Non-pigmented ciliary epithelial cell (primary cell): Measurements from ENCODE around the gene SLC37A4.
"Not testable (repeated sequence)": the region's sequence is repeated elsewhere in the genome, so short reads cannot be mapped to it uniquely, and the experiment has no call there.

ENCODE experiments used
- DNase-seq: peaks from one replicate; pipeline ENCODE4 v3.0.0-alpha.2; 2010; ENCODE audit warnings: low read depth

Gene SLC37A4

GRCh38 chr11:119017377-119017776 lies 13.3 kb downstream of the SLC37A4 start:
- not testable (repeated sequence) for DNase-seq

GRCh38 chr11:119016216-119017009 lies 14.3 kb downstream of the SLC37A4 start:
- DNase-seq: no peak

- no peak for DNase-seq
Measured at GRCh38 chr11:119015054-119015611, 15.5 kb downstream of the SLC37A4 start.

GRCh38 chr11:119014209-119014924 lies 16.3 kb downstream of the SLC37A4 start:
- DNase-seq: no peak

- DNase-seq: no peak
Measured at GRCh38 chr11:119012629-119013170, 18.0 kb downstream of the SLC37A4 start.

GRCh38 chr11:119011476-119012053 lies 19.1 kb downstream of the SLC37A4 start:
- DNase-seq: no peak

GRCh38 chr11:119006656-119007055 lies 24.0 kb downstream of the SLC37A4 start:
- no peak for DNase-seq

GRCh38 chr11:119000906-119001305 lies 29.8 kb downstream of the SLC37A4 start:
- DNase-seq: no peak

- peak; percentile 61 for DNase-seq
Measured at GRCh38 chr11:118998822-118999221, 31.9 kb downstream of the SLC37A4 start.

GRCh38 chr11:118998388-118998717 lies 32.3 kb downstream of the SLC37A4 start:
- DNase-seq: no peak

- no peak for DNase-seq
Measured at GRCh38 chr11:118997627-118998387, 32.9 kb downstream of the SLC37A4 start, which contains the start of gene CENATAC. TSS of gene CENATAC (plus strand) at chr11:118998138. CDS start at chr11:118998198, 60 bp downstream.

GRCh38 chr11:118996926-118997626 lies 33.6 kb downstream of the SLC37A4 start:
- no peak for DNase-seq

GRCh38 chr11:118991486-118992038 lies 39.1 kb downstream of the SLC37A4 start:
- not testable (repeated sequence) for DNase-seq

- no peak for DNase-seq
Measured at GRCh38 chr11:118988280-118988679, 42.4 kb downstream of the SLC37A4 start.

- DNase-seq: no peak
Measured at GRCh38 chr11:118984825-118985224, 45.9 kb downstream of the SLC37A4 start.

GRCh38 chr11:118984337-118984736 lies 46.3 kb downstream of the SLC37A4 start:
- not testable (repeated sequence) for DNase-seq

- no peak for DNase-seq
Measured at GRCh38 chr11:118980191-118980881, 50.3 kb downstream of the SLC37A4 start.

GRCh38 chr11:118979434-118979833 lies 51.2 kb downstream of the SLC37A4 start:
- DNase-seq: no peak

- no peak for DNase-seq
Measured at GRCh38 chr11:118975771-118976709, 54.6 kb downstream of the SLC37A4 start.
